HG03139 (cell line): ENCODE results near the gene CLDN19.
"Not testable (repeated sequence)": the region's sequence is repeated elsewhere in the genome, so short reads cannot be mapped to it uniquely, and the experiment has no call there.

Experiments
- ATAC-seq: cut with Tn5 transposase; IDR thresholded peaks from one replicate; pipeline ENCODE4 v1.9.1; 2021; ENCODE audit not compliant: unreplicated experiment

CLDN19 gene

DNA sequence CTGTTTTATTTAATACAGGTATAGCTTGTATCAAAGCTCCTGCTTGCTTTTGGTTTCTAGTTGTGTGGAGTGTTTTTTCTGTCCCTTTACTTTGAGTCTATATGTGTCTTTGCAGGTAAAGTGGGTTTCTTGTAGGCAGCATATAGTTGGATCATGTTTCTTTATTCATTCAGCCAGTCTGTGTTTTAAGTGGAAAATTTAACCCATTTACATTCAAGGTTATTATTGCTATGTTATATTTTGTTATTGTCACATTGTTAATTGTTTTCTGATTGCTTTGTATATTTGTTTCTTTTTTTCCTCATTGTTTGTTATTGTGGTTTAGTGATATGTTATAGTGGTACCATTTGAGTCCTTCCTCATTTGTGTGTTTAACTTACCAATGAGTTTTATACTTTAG, 26.7 kb downstream of the CLDN19 start:
- no peak for ATAC-seq

DNA sequence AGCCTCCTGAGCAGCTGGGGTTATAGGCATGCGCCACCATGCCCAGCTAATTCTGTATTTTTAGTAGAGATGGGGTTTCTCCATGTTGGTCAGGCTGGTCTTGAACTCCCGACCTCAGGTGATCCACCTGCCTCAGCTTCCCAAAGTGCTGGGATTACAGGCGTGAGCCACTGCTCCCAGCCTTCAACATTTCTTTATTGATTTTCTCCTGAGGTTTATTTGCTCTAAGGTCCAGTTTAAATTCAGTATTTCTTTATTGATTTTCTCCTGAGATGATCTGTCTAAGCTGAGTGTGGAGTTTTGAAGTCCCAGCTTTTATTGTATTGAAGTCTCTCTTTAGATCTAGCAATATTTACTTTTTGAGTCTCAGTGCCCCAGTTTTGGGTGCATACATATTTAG, 27.2 kb downstream of the CLDN19 start:
- not testable (repeated sequence) for ATAC-seq

DNA sequence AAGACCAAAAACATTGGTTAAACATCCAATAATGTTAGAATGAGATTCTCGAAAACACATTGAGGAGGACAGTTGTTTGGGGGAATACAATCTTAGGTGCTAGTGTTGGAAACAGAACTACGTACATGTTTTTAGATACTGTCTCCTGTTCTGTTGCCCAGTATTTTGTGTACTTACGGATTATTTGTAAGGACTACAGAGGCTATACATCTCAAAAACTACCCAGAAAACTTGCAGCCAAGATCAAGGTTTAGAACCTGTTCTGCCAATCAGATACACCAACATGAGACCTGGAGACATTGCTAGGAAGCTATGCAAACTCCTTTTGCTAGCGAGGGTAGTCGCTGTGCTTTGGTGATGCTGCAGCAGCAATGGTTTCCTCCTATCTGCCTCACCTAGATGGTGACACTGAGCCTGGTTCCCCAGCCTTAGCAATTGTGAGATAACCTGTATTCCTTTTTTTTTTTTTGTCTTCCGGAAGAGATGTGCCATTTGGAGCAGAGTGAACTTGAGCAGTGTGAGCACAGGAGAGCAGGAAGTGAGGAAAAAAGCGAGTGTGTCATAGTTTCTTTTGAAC, 36.1 kb downstream of the CLDN19 start:
- no peak for ATAC-seq

DNA sequence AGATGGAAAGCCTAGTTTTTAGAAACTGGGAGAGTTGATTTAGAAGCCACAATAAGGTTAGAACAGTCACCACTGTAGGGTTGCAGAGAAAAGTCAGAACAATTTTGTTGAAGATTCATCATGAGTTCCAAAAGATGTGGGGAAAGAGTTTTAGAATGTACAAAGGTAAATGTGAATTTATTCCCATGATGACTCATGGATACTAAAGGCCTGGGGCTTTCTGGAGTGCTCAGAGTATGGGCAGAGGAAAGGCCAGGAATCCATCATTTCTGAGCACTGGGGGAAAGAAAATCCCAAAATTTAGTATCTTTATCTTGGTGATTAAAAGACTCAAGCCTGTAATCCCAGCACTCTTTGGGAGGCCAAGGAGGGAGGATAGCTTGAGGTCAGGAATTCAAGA, 40.0 kb downstream of the CLDN19 start:
- no peak for ATAC-seq

DNA sequence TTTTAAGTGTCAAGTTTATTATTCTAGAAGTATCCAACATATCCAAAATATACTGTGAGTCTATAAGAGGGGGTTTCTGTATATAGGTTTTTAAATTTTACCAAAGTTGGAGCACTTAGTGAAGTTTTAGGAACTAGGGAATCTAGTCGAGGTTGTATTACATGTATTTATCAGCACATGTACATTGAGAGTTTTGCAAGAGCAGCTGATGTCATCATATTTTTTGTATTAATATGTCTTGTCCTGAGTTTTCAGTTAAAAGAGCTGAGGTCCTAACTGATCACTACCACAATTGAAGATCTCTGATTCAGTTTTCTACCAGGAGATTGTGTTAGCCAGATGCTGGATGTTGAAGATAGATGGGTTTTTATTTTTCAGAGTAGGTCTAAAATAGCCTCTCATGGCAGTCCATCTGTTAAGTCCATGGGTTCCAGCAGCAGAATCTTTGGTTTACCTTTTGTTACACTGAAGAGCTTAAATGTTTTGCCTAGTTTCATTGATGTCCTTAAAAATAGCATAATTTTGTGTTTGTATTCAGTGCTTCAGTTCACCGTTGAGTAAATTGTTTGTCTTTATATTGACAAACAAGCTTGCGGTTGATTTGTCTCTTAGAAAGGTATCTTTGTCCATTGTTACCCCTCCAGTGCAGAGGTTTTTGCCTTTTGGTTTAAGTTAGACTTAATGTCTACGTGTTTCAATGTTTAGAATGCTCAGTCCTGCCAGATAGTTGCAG, 41.8 kb downstream of the CLDN19 start:
- no peak for ATAC-seq

DNA sequence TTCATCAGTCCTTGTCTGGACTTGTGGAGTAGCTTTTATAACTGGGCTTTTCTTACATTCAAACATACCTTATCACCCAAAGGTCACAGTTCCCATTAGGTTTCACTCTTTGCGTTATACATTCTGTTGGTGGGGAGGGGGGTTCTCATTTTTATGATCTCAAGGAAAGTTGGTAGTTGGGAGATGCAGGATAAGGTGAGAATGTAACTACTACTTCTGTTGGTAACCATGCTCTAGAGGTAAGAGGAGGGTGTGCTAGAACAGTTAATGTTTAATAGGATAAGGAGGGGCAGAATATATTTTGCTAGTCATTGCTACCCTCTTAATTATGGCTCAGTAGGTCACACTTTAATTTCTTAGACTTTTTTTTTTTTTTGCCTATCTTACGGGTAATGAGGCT, 47.1 kb downstream of the CLDN19 start:
- no peak for ATAC-seq

DNA sequence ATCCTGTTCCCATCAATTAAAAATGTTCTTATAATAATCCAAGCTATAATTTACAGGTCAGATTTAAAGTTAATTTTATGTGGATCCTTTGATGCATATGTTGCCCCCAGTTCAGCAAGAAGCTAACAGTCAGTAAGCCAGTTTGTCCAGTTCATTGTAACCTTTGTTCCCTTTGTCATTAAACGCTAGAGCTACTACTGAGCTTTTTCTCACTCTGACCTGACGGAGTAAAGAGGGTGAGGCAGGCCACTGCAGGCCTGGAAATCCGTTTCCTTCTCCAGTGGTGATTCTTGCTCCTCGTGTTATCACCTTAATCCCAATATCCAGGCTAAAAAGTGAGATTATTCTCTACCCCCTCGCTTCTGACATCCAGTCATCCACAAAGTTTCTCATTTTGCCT, 47.6 kb downstream of the CLDN19 start:
- ATAC-seq = no peak

DNA sequence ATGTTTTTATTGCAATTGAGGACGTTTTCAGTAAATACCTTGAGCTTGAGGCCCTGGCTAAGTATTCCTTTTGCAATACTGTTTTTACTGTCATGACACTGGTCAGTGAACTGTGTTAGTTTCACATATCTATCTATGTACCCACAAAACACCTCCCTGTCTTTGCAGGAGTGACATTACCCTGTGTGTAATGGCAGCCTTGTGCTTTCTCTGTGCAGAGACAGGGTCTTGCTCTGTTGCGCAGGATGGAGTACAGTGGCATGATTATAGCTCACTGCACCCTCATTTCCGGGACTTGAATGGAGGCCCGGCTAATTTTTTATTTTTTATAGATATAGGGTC, 48.9 kb downstream of the CLDN19 start:
- no peak for ATAC-seq

DNA sequence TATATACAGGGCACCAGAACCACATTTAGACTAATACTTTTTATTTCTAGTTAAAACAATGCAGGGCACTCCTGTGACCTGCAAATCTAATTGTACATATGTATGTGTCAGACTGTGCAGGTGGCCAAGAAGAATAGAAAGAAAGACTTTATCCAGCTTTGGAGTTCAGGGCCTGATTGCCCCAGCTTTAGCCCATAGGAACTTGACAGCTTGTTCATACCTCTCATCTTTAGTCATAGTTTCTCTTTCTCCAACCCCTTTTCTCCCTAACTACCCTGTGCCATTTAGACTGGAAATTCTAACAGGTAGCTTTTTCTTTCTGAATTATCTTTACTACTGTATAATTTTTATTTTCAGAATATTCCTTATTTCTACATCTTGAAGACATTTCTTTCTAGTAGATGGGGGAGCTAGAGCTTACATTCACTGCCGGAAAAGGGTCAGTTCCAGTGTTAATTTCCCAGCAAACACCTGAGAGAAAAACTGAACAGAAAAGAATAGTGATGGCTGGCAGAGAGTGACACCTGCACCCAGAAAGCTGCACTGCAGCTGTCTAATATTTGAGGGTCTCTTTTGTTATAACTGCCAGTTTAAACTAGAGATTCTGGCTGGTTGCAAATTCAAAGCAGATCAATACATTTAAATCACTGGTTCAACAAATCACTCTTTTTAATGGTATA, 49.4 kb downstream of the CLDN19 start:
- ATAC-seq = no peak

DNA sequence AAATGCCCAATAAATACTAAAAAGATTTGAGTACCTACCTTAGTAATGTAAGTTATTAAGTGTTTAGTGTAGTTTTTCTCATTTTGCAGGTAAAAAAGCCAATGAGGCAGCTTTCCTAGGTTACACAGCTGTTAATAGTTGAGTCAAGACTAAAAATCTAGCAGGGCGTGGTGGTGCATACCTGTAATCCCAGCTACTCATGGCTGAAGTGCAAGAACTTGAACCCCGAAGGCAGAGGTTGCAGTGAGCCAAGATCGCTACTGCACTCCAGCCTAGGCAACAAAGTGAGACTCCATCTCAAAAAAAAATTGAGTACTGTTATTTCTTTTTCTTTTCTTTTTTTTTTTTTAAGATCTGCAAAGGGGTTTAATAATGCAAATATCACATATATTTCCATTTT, 50.1 kb downstream of the CLDN19 start:
- ATAC-seq = no peak

DNA sequence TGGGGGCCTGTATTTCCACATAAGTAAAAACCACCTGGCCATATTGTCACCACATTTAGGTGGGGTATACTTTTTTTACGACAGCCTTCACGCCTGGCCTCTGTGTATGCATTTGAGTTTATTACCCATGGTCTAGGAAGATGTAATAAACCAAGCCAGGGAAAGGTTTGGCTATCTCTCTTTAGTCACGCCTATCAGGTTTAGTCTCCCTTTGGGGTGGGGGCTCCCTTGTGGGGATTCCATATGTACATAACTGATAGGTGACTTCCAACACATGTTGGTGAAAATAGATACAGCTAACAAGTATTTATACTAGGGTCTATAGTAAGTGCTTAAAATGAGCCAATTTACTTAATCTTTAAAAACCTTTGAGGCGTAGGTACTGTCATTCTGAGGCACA, 53.6 kb downstream of the CLDN19 start:
- ATAC-seq = no peak

DNA sequence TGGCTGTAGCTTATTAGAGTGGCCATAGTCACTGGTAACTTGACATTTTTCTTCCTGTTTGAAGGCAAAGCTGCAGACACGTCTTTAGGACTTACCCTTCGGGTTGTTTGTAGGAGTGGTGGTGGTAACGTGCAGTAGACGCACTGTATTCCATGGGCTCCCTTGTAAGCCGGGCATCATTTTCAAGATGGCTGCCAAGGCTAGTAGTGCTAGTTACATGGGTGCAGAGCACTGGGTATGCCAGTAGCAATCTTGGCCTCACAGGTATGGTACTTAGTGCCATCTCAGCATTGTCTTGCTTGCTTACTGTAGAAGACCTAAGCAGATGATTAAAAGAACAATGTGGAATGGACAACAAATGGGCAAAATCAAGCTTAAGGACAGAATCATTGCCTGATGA, 55.9 kb downstream of the CLDN19 start:
- no peak for ATAC-seq
